H9 (cell line): Measurements from ENCODE around the gene HSD17B13. TPM values are rescaled to one million over a fixed set of nuclear protein-coding genes. Genes with fewer than 3 reads are reported as not detected.

ENCODE experiments used
- DNase-seq: peaks from one replicate; pipeline ENCODE4 v3.0.0-alpha.2; 2017
- H2AFZ ChIP-seq: one replicate; pipeline ENCODE4 v1.6.1; 2013; ENCODE audit warnings: mild to moderate bottlenecking, low read length, control low read depth, moderate library complexity
- H2AK5ac ChIP-seq: 2 replicates; pipeline ENCODE4 v1.6.1; 2013; ENCODE audit warnings: low read length, control low read depth, mixed read lengths; ENCODE audit not compliant: insufficient read length
- H2BK120ac ChIP-seq: one replicate; pipeline ENCODE4 v1.6.1; 2013; ENCODE audit warnings: low read depth, mild to moderate bottlenecking, low read length, control low read depth, inconsistent platforms; ENCODE audit not compliant: poor library complexity, severe bottlenecking
- H2BK12ac ChIP-seq: 2 replicates; pipeline ENCODE4 v1.6.1; 2013; ENCODE audit warnings: low read length, control low read depth, mixed read lengths, low read depth; ENCODE audit not compliant: insufficient read length
- H2BK15ac ChIP-seq: 2 replicates; pipeline ENCODE4 v1.6.1; 2013; ENCODE audit warnings: low read depth, low read length, control low read depth
- H2BK20ac ChIP-seq: one replicate; pipeline ENCODE4 v1.6.1; 2013; ENCODE audit warnings: low read depth, mild to moderate bottlenecking, low read length, control low read depth, inconsistent platforms; ENCODE audit not compliant: poor library complexity, severe bottlenecking
- H2BK5ac ChIP-seq: 2 replicates; pipeline ENCODE4 v1.6.1; 2013; ENCODE audit warnings: low read length, control low read depth, mixed read lengths; ENCODE audit not compliant: insufficient read length
- H3K14ac ChIP-seq: 2 replicates; pipeline ENCODE4 v1.6.1; 2013; ENCODE audit warnings: low read length, control low read depth; ENCODE audit not compliant: insufficient read depth
- H3K18ac ChIP-seq: 2 replicates; pipeline ENCODE4 v1.6.1; 2013; ENCODE audit warnings: low read depth, mild to moderate bottlenecking, mixed read lengths, low read length, control low read depth; ENCODE audit not compliant: insufficient read length
- H3K23ac ChIP-seq: 2 replicates; pipeline ENCODE4 v1.6.1; 2013; ENCODE audit warnings: low read length, control low read depth, mixed read lengths, low read depth; ENCODE audit not compliant: insufficient read length
- H3K23me2 ChIP-seq: 2 replicates; pipeline ENCODE4 v1.6.1; 2013; ENCODE audit warnings: low read depth, mild to moderate bottlenecking, mixed read lengths, low read length, control low read depth; ENCODE audit not compliant: insufficient read length, poor library complexity, severe bottlenecking
- H3K27ac ChIP-seq: 2 replicates; pipeline ENCODE4 v1.5.1; 2013; ENCODE audit warnings: low read length, control low read depth, mixed read lengths, low read depth; ENCODE audit not compliant: insufficient read length
- H3K27me3 ChIP-seq: 2 replicates; pipeline ENCODE4 v1.6.1; 2013; ENCODE audit warnings: low read length, control low read depth, inconsistent platforms; ENCODE audit not compliant: insufficient read depth
- H3K4ac ChIP-seq: 2 replicates; pipeline ENCODE4 v1.6.1; 2013; ENCODE audit warnings: low read depth, mild to moderate bottlenecking, control low read depth, inconsistent platforms, low read length, moderate library complexity
- H3K4me1 ChIP-seq: 2 replicates; pipeline ENCODE4 v1.6.1; 2013; ENCODE audit warnings: low read length, control low read depth, inconsistent platforms; ENCODE audit not compliant: insufficient read depth
- H3K4me2 ChIP-seq: 2 replicates; pipeline ENCODE4 v1.6.1; 2013; ENCODE audit warnings: low read length, control low read depth, mixed read lengths; ENCODE audit not compliant: insufficient read length, insufficient read depth
- H3K56ac ChIP-seq: 2 replicates; pipeline ENCODE4 v1.6.1; 2013; ENCODE audit warnings: low read depth, mild to moderate bottlenecking, mixed read lengths, low read length, control low read depth; ENCODE audit not compliant: insufficient read length
- H3K79me1 ChIP-seq: 2 replicates; pipeline ENCODE4 v1.6.1; 2013; ENCODE audit warnings: low read depth, mild to moderate bottlenecking, moderate library complexity, low read length, control low read depth, inconsistent platforms; ENCODE audit not compliant: insufficient read depth, poor library complexity, severe bottlenecking
- H3K79me2 ChIP-seq: 2 replicates; pipeline ENCODE4 v1.6.1; 2013; ENCODE audit warnings: low read length, control low read depth, inconsistent platforms; ENCODE audit not compliant: insufficient read depth
- H3K9ac ChIP-seq: 2 replicates; pipeline ENCODE4 v1.6.1; 2013; ENCODE audit warnings: low read length, control low read depth, mixed read lengths; ENCODE audit not compliant: insufficient read length; ENCODE audit errors: extremely low read depth
- H3K9me3 ChIP-seq: one replicate; pipeline ENCODE4 v1.6.1; 2013; ENCODE audit warnings: low read depth, low read length, inconsistent platforms; ENCODE audit not compliant: control insufficient read depth
- H3T11ph ChIP-seq: one replicate; pipeline ENCODE4 v1.6.1; 2013; ENCODE audit warnings: mild to moderate bottlenecking, low read length, control low read depth, inconsistent platforms
- H4K20me1 ChIP-seq: one replicate; pipeline ENCODE4 v1.6.1; 2013; ENCODE audit not compliant: control insufficient read depth, insufficient read length, insufficient read depth
- H4K5ac ChIP-seq: 2 replicates; pipeline ENCODE4 v1.6.1; 2013; ENCODE audit warnings: low read depth, mild to moderate bottlenecking, mixed read lengths, low read length, control low read depth; ENCODE audit not compliant: insufficient read length
- H4K8ac ChIP-seq: replicated peaks from 2 replicates; pipeline ENCODE4 v1.6.1; 2013; ENCODE audit warnings: low read length, control low read depth, mixed read lengths, low read depth; ENCODE audit not compliant: insufficient read length
- H4K91ac ChIP-seq: 2 replicates; pipeline ENCODE4 v1.6.1; 2013; ENCODE audit warnings: low read depth, mild to moderate bottlenecking, moderate library complexity, mixed read lengths, low read length, control low read depth; ENCODE audit not compliant: insufficient read length
- H3K27ac Mint-ChIP-seq, 3 experiments: 2 replicates in 2 of 3; 3 replicates in 1 of 3; pipeline ENCODE4 v1.8.0; 2020 to 2021; ENCODE audit warnings: mixed read lengths in 3 of 3, mild to moderate bottlenecking in 1 of 3, moderate library complexity in 1 of 3
- H3K27me3 Mint-ChIP-seq: 2 replicates; pipeline ENCODE4 v1.8.0; 2021; ENCODE audit warnings: low read depth, mild to moderate bottlenecking, moderate library complexity, mixed read lengths
- H3K36me3 Mint-ChIP-seq, 3 experiments: 2 replicates in 2 of 3; 3 replicates in 1 of 3; pipeline ENCODE4 v1.8.0; 2020 to 2021; ENCODE audit warnings: low read depth in 3 of 3, mixed read lengths in 3 of 3; ENCODE audit not compliant: insufficient read depth in 1 of 3
- H3K4me1 Mint-ChIP-seq, 2 experiments: 2 replicates each; pipeline ENCODE4 v1.8.0; 2020; ENCODE audit warnings: mixed read lengths in 2 of 2
- H3K4me3 Mint-ChIP-seq, 2 experiments: 2 replicates in 1 of 2; 3 replicates in 1 of 2; pipeline ENCODE4 v1.8.0; 2020 to 2021; ENCODE audit warnings: mild to moderate bottlenecking in 2 of 2, mixed read lengths in 2 of 2, moderate library complexity in 1 of 2
- H3K9me3 Mint-ChIP-seq, 2 experiments: 2 replicates in 1 of 2; 3 replicates in 1 of 2; pipeline ENCODE4 v1.8.0; 2020; ENCODE audit warnings: mild to moderate bottlenecking in 2 of 2, mixed read lengths in 2 of 2, moderate library complexity in 1 of 2
- WGBS: extraction: QIAGEN DNeasy Blood & Tissue Kit; methylation state at CpG from one replicate; pipeline ENCODE4 v1.1.7; 2013; ENCODE audit warnings: missing lambda C conversion rate, low lambda C conversion rate, mixed read lengths; ENCODE audit not compliant: insufficient read length; ENCODE audit errors: extremely low coverage; 5-methylcytosine and 5-hydroxymethylcytosine counted together
- total RNA-seq: library from RNA; stranded (reverse); gene quantifications from 2 replicates; pipeline ENCODE4 v1.2.1, GENCODE V29; 2021
- TF ChIP-seq, protein P1 (sequence below): fragments of 200-600 bp; sonication (generic); conservative IDR thresholded peaks from 3 replicates; pipeline ENCODE4 v1.8.0; 2021; ENCODE audit warnings: antibody characterized with exemption, mild to moderate bottlenecking

Gene HSD17B13
- total RNA-seq, 1 experiment from 2014 or later, result not detected

DNA sequence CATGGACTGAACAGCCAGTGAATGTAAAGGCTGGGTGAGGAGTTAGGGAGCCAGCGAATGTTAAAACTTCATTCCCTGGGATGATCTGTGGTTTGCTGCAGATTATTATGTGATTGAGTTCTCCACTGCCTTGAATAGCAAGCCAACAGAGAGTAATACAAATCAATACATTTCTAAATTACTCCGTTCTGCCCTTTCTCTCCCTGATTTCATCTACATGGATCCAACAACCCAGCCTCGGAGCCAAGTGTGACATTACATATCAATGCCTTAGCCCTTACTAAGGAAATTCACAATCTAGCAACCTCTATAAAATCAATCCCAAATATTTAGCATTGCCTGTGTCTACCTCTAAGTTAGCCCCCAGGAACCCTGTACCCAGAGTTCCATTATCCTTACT lies 11.0 kb downstream of the HSD17B13 start:
- H3K4me3 Mint-ChIP-seq, result no peak overlapping the region
- Histone ChIP-seq H3K14ac (no peak overlapping the region), H2BK12ac (no peak overlapping the region)

More for the DNA sequence above, 11.0 kb downstream of the HSD17B13 start:
- no peak overlapping the region for H4K91ac ChIP-seq
- H3K4me2 ChIP-seq, result no peak overlapping the region
- no peak overlapping the region for H2BK5ac ChIP-seq
- no peak overlapping the region for H2BK20ac ChIP-seq
- H3K27ac ChIP-seq, result no peak overlapping the region
- H3K79me2 ChIP-seq, result no peaks in the 10 kb centered on the region
- no peak overlapping the region for H4K8ac ChIP-seq
- no peaks in the 10 kb centered on the region for H3K9me3 ChIP-seq
- no peak overlapping the region for H3K9ac ChIP-seq
- no peak overlapping the region for H3T11ph ChIP-seq
- no peaks in the 10 kb centered on the region for H3K79me1 ChIP-seq
- H2AK5ac ChIP-seq, result no peak overlapping the region
- Mint-ChIP-seq H3K27me3 (no peaks in the 10 kb centered on the region), H3K36me3 (no peaks in the 10 kb centered on the region), H3K4me1 (no peaks in the 10 kb centered on the region), H3K9me3 (no peaks in the 10 kb centered on the region), H3K27ac (no peak overlapping the region)
- no peaks in the 10 kb centered on the region for H3K27me3 ChIP-seq
- no peak overlapping the region for H3K18ac ChIP-seq
- TF ChIP-seq, protein P1, sequence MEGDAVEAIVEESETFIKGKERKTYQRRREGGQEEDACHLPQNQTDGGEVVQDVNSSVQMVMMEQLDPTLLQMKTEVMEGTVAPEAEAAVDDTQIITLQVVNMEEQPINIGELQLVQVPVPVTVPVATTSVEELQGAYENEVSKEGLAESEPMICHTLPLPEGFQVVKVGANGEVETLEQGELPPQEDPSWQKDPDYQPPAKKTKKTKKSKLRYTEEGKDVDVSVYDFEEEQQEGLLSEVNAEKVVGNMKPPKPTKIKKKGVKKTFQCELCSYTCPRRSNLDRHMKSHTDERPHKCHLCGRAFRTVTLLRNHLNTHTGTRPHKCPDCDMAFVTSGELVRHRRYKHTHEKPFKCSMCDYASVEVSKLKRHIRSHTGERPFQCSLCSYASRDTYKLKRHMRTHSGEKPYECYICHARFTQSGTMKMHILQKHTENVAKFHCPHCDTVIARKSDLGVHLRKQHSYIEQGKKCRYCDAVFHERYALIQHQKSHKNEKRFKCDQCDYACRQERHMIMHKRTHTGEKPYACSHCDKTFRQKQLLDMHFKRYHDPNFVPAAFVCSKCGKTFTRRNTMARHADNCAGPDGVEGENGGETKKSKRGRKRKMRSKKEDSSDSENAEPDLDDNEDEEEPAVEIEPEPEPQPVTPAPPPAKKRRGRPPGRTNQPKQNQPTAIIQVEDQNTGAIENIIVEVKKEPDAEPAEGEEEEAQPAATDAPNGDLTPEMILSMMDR, result no peak
- H2BK15ac ChIP-seq, result no peak overlapping the region
- no peaks in the 10 kb centered on the region for H3K4me1 ChIP-seq
- no peak for DNase-seq
- no peak overlapping the region for H3K4ac ChIP-seq
- H2BK120ac ChIP-seq, result no peak overlapping the region
- no peak overlapping the region for H2AFZ ChIP-seq
- H4K20me1 ChIP-seq, result no peaks in the 10 kb centered on the region
- no peak overlapping the region for H3K23ac ChIP-seq
- no CpG with 5 or more reads among the region's 3 CpGs for WGBS
- H3K56ac ChIP-seq, result no peak overlapping the region
- H3K23me2 ChIP-seq, result no peaks in the 10 kb centered on the region
- H4K5ac ChIP-seq, result no peak overlapping the region
